H9 (cell line): Measurements from ENCODE around the gene UBXN10. TPM values are rescaled to one million over a fixed set of nuclear protein-coding genes. Genes with fewer than 3 reads are reported as not detected.

Experiments used
- DNase-seq: peaks from one replicate; pipeline ENCODE4 v3.0.0-alpha.2; 2017
- H2AFZ ChIP-seq: one replicate; pipeline ENCODE4 v1.6.1; 2013; ENCODE audit warnings: mild to moderate bottlenecking, low read length, control low read depth, moderate library complexity
- H2AK5ac ChIP-seq: 2 replicates; pipeline ENCODE4 v1.6.1; 2013; ENCODE audit warnings: low read length, control low read depth, mixed read lengths; ENCODE audit not compliant: insufficient read length
- H2BK120ac ChIP-seq: one replicate; pipeline ENCODE4 v1.6.1; 2013; ENCODE audit warnings: low read depth, mild to moderate bottlenecking, low read length, control low read depth, inconsistent platforms; ENCODE audit not compliant: poor library complexity, severe bottlenecking
- H2BK12ac ChIP-seq: 2 replicates; pipeline ENCODE4 v1.6.1; 2013; ENCODE audit warnings: low read length, control low read depth, mixed read lengths, low read depth; ENCODE audit not compliant: insufficient read length
- H2BK15ac ChIP-seq: 2 replicates; pipeline ENCODE4 v1.6.1; 2013; ENCODE audit warnings: low read depth, low read length, control low read depth
- H2BK20ac ChIP-seq: one replicate; pipeline ENCODE4 v1.6.1; 2013; ENCODE audit warnings: low read depth, mild to moderate bottlenecking, low read length, control low read depth, inconsistent platforms; ENCODE audit not compliant: poor library complexity, severe bottlenecking
- H2BK5ac ChIP-seq: 2 replicates; pipeline ENCODE4 v1.6.1; 2013; ENCODE audit warnings: low read length, control low read depth, mixed read lengths; ENCODE audit not compliant: insufficient read length
- H3K14ac ChIP-seq: 2 replicates; pipeline ENCODE4 v1.6.1; 2013; ENCODE audit warnings: low read length, control low read depth; ENCODE audit not compliant: insufficient read depth
- H3K18ac ChIP-seq: 2 replicates; pipeline ENCODE4 v1.6.1; 2013; ENCODE audit warnings: low read depth, mild to moderate bottlenecking, mixed read lengths, low read length, control low read depth; ENCODE audit not compliant: insufficient read length
- H3K23ac ChIP-seq: 2 replicates; pipeline ENCODE4 v1.6.1; 2013; ENCODE audit warnings: low read length, control low read depth, mixed read lengths, low read depth; ENCODE audit not compliant: insufficient read length
- H3K23me2 ChIP-seq: 2 replicates; pipeline ENCODE4 v1.6.1; 2013; ENCODE audit warnings: low read depth, mild to moderate bottlenecking, mixed read lengths, low read length, control low read depth; ENCODE audit not compliant: insufficient read length, poor library complexity, severe bottlenecking
- H3K27ac ChIP-seq: 2 replicates; pipeline ENCODE4 v1.5.1; 2013; ENCODE audit warnings: low read length, control low read depth, mixed read lengths, low read depth; ENCODE audit not compliant: insufficient read length
- H3K27me3 ChIP-seq: 2 replicates; pipeline ENCODE4 v1.6.1; 2013; ENCODE audit warnings: low read length, control low read depth, inconsistent platforms; ENCODE audit not compliant: insufficient read depth
- H3K4ac ChIP-seq: 2 replicates; pipeline ENCODE4 v1.6.1; 2013; ENCODE audit warnings: low read depth, mild to moderate bottlenecking, control low read depth, inconsistent platforms, low read length, moderate library complexity
- H3K4me1 ChIP-seq: 2 replicates; pipeline ENCODE4 v1.6.1; 2013; ENCODE audit warnings: low read length, control low read depth, inconsistent platforms; ENCODE audit not compliant: insufficient read depth
- H3K4me2 ChIP-seq: 2 replicates; pipeline ENCODE4 v1.6.1; 2013; ENCODE audit warnings: low read length, control low read depth, mixed read lengths; ENCODE audit not compliant: insufficient read length, insufficient read depth
- H3K56ac ChIP-seq: 2 replicates; pipeline ENCODE4 v1.6.1; 2013; ENCODE audit warnings: low read depth, mild to moderate bottlenecking, mixed read lengths, low read length, control low read depth; ENCODE audit not compliant: insufficient read length
- H3K79me1 ChIP-seq: 2 replicates; pipeline ENCODE4 v1.6.1; 2013; ENCODE audit warnings: low read depth, mild to moderate bottlenecking, moderate library complexity, low read length, control low read depth, inconsistent platforms; ENCODE audit not compliant: insufficient read depth, poor library complexity, severe bottlenecking
- H3K79me2 ChIP-seq: 2 replicates; pipeline ENCODE4 v1.6.1; 2013; ENCODE audit warnings: low read length, control low read depth, inconsistent platforms; ENCODE audit not compliant: insufficient read depth
- H3K9ac ChIP-seq: 2 replicates; pipeline ENCODE4 v1.6.1; 2013; ENCODE audit warnings: low read length, control low read depth, mixed read lengths; ENCODE audit not compliant: insufficient read length; ENCODE audit errors: extremely low read depth
- H3K9me3 ChIP-seq: one replicate; pipeline ENCODE4 v1.6.1; 2013; ENCODE audit warnings: low read depth, low read length, inconsistent platforms; ENCODE audit not compliant: control insufficient read depth
- H3T11ph ChIP-seq: one replicate; pipeline ENCODE4 v1.6.1; 2013; ENCODE audit warnings: mild to moderate bottlenecking, low read length, control low read depth, inconsistent platforms
- H4K20me1 ChIP-seq: one replicate; pipeline ENCODE4 v1.6.1; 2013; ENCODE audit not compliant: control insufficient read depth, insufficient read length, insufficient read depth
- H4K5ac ChIP-seq: 2 replicates; pipeline ENCODE4 v1.6.1; 2013; ENCODE audit warnings: low read depth, mild to moderate bottlenecking, mixed read lengths, low read length, control low read depth; ENCODE audit not compliant: insufficient read length
- H4K8ac ChIP-seq: replicated peaks from 2 replicates; pipeline ENCODE4 v1.6.1; 2013; ENCODE audit warnings: low read length, control low read depth, mixed read lengths, low read depth; ENCODE audit not compliant: insufficient read length
- H4K91ac ChIP-seq: 2 replicates; pipeline ENCODE4 v1.6.1; 2013; ENCODE audit warnings: low read depth, mild to moderate bottlenecking, moderate library complexity, mixed read lengths, low read length, control low read depth; ENCODE audit not compliant: insufficient read length
- H3K27ac Mint-ChIP-seq, 3 experiments: 2 replicates in 2 of 3; 3 replicates in 1 of 3; pipeline ENCODE4 v1.8.0; 2020 to 2021; ENCODE audit warnings: mixed read lengths in 3 of 3, mild to moderate bottlenecking in 1 of 3, moderate library complexity in 1 of 3
- H3K27me3 Mint-ChIP-seq: 2 replicates; pipeline ENCODE4 v1.8.0; 2021; ENCODE audit warnings: low read depth, mild to moderate bottlenecking, moderate library complexity, mixed read lengths
- H3K36me3 Mint-ChIP-seq, 3 experiments: 2 replicates in 2 of 3; 3 replicates in 1 of 3; pipeline ENCODE4 v1.8.0; 2020 to 2021; ENCODE audit warnings: low read depth in 3 of 3, mixed read lengths in 3 of 3; ENCODE audit not compliant: insufficient read depth in 1 of 3
- H3K4me1 Mint-ChIP-seq, 2 experiments: 2 replicates each; pipeline ENCODE4 v1.8.0; 2020; ENCODE audit warnings: mixed read lengths in 2 of 2
- H3K4me3 Mint-ChIP-seq, 2 experiments: 2 replicates in 1 of 2; 3 replicates in 1 of 2; pipeline ENCODE4 v1.8.0; 2020 to 2021; ENCODE audit warnings: mild to moderate bottlenecking in 2 of 2, mixed read lengths in 2 of 2, moderate library complexity in 1 of 2
- H3K9me3 Mint-ChIP-seq, 2 experiments: 2 replicates in 1 of 2; 3 replicates in 1 of 2; pipeline ENCODE4 v1.8.0; 2020; ENCODE audit warnings: mild to moderate bottlenecking in 2 of 2, mixed read lengths in 2 of 2, moderate library complexity in 1 of 2
- WGBS: extraction: QIAGEN DNeasy Blood & Tissue Kit; methylation state at CpG from one replicate; pipeline ENCODE4 v1.1.7; 2013; ENCODE audit warnings: missing lambda C conversion rate, low lambda C conversion rate, mixed read lengths; ENCODE audit not compliant: insufficient read length; ENCODE audit errors: extremely low coverage; 5-methylcytosine and 5-hydroxymethylcytosine counted together
- total RNA-seq: library from RNA; stranded (reverse); gene quantifications from 2 replicates; pipeline ENCODE4 v1.2.1, GENCODE V29; 2021
- TF ChIP-seq, protein P1 (sequence below): fragments of 200-600 bp; sonication (generic); conservative IDR thresholded peaks from 3 replicates; pipeline ENCODE4 v1.8.0; 2021; ENCODE audit warnings: antibody characterized with exemption, mild to moderate bottlenecking

Gene UBXN10
- total RNA-seq, 1 experiment from 2014 or later, result 0.59 TPM

DNA sequence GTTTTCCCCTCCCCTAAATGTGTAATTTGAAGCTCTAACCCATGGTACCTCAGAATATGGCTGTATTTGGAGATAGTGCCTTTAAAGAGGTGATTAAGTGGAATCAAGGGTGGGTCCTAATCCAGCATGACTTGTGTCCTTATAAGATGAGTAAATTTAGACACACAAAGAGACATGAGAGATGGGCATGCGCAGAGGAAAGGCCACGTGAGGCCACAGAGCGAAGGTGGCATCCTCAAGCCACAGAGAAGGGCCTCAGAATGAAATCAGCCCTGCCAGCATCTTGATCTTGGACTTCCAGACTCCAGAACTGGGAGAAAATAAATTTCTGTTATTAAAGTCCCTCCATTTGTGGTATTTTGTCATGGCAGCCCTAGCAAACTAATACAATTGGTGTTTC is 49.6 kb upstream of the UBXN10 start:
- H3K9me3 Mint-ChIP-seq, result peaks cover 2% of the 10 kb centered on the region in 2 experiments; a peak in 1 of 5 replicates
- no CpG with 5 or more reads among the region's 3 CpGs for WGBS

More for the DNA sequence above, 49.6 kb upstream of the UBXN10 start:
- no peak overlapping the region for H2BK12ac ChIP-seq
- H3T11ph ChIP-seq, result no peak overlapping the region
- no peaks in the 10 kb centered on the region for H3K9me3 ChIP-seq
- H4K20me1 ChIP-seq, result no peaks in the 10 kb centered on the region
- H3K4me1 ChIP-seq, result no peaks in the 10 kb centered on the region
- H3K27me3 ChIP-seq, result no peaks in the 10 kb centered on the region
- no peak overlapping the region for H4K91ac ChIP-seq
- H3K56ac ChIP-seq, result no peak overlapping the region
- H3K9ac ChIP-seq, result no peak overlapping the region
- no peaks in the 10 kb centered on the region for H3K79me1 ChIP-seq
- H3K18ac ChIP-seq, result no peak overlapping the region
- no peaks in the 10 kb centered on the region for H3K79me2 ChIP-seq
- H3K36me3 Mint-ChIP-seq, result no peaks in the 10 kb centered on the region
- peaks cover 5% of the 10 kb centered on the region for H3K27me3 Mint-ChIP-seq
- no peak overlapping the region for H2AFZ ChIP-seq
- H2BK5ac ChIP-seq, result no peak overlapping the region
- no peak overlapping the region for H3K27ac Mint-ChIP-seq
- DNase-seq, result no peak
- TF ChIP-seq, protein P1, sequence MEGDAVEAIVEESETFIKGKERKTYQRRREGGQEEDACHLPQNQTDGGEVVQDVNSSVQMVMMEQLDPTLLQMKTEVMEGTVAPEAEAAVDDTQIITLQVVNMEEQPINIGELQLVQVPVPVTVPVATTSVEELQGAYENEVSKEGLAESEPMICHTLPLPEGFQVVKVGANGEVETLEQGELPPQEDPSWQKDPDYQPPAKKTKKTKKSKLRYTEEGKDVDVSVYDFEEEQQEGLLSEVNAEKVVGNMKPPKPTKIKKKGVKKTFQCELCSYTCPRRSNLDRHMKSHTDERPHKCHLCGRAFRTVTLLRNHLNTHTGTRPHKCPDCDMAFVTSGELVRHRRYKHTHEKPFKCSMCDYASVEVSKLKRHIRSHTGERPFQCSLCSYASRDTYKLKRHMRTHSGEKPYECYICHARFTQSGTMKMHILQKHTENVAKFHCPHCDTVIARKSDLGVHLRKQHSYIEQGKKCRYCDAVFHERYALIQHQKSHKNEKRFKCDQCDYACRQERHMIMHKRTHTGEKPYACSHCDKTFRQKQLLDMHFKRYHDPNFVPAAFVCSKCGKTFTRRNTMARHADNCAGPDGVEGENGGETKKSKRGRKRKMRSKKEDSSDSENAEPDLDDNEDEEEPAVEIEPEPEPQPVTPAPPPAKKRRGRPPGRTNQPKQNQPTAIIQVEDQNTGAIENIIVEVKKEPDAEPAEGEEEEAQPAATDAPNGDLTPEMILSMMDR, result no peak
- H3K4me1 Mint-ChIP-seq, result no peaks in the 10 kb centered on the region
- no peak overlapping the region for H2BK15ac ChIP-seq
- H2AK5ac ChIP-seq, result no peak overlapping the region
- H3K23ac ChIP-seq, result no peak overlapping the region
- H2BK120ac ChIP-seq, result no peak overlapping the region
- H3K4me2 ChIP-seq, result no peak overlapping the region
- H3K4ac ChIP-seq, result no peak overlapping the region
- no peak overlapping the region for H3K14ac ChIP-seq
- H3K27ac ChIP-seq, result no peak overlapping the region
- no peak overlapping the region for H2BK20ac ChIP-seq
- no peaks in the 10 kb centered on the region for H3K23me2 ChIP-seq
- H4K5ac ChIP-seq, result no peak overlapping the region
- H3K4me3 Mint-ChIP-seq, result no peak overlapping the region
- H4K8ac ChIP-seq, result no peak overlapping the region
